Esophagus muscularis mucosa (tissue), 4 donors: ENCODE data around the gene TBC1D21. TPM values are rescaled to one million over a fixed set of nuclear protein-coding genes. Genes with fewer than 3 reads are reported as not detected.

Experiments used
- DNase-seq: peaks from one replicate; pipeline ENCODE4 v3.0.0-alpha.2; 2017; ENCODE audit errors: extremely low spot score
- H3K27ac ChIP-seq, 4 donors: fragments of 200-600 bp; sonication (generic); replicated peaks in 1 of 4; 1 replicate in 3 of 4; 2 replicates in 1 of 4; pipeline ENCODE4 v1.5.1; 2016 to 2019; ENCODE audit warnings: mild to moderate bottlenecking in 1 of 4
- H3K27me3 ChIP-seq, 4 donors: fragments of 200-600 bp; sonication (generic); one replicate each; pipeline versions ENCODE4 v1.5.1 to v1.6.0; 2016 to 2019
- H3K36me3 ChIP-seq, 4 donors: fragments of 200-600 bp; sonication (generic); one replicate each; pipeline ENCODE4 v1.5.1; 2016 to 2019
- H3K4me1 ChIP-seq, 4 donors: fragments of 200-600 bp; sonication (generic); one replicate each; pipeline ENCODE4 v1.5.1; 2016 to 2019
- H3K4me3 ChIP-seq, 4 donors: fragments of 200-600 bp; sonication (generic); 1 replicate in 2 of 4; 2 replicates in 2 of 4; pipeline ENCODE4 v1.5.1; 2016 to 2019; ENCODE audit warnings: mild to moderate bottlenecking in 4 of 4, moderate library complexity in 1 of 4
- H3K9me3 ChIP-seq, 4 donors: fragments of 200-600 bp; sonication (generic); 1 replicate in 3 of 4; 2 replicates in 1 of 4; pipeline ENCODE4 v1.5.1; 2016 to 2019
- EP300 ChIP-seq: sonication (generic); formaldehyde crosslinking; IDR thresholded peaks from one replicate; pipeline ENCODE4 v1.6.1; 2017; ENCODE audit warnings: antibody characterized with exemption
- POLR2A ChIP-seq: fragments of 450-650 bp; IDR thresholded peaks from one replicate; pipeline ENCODE4 v1.6.1; 2017; ENCODE audit warnings: antibody characterized with exemption, moderate library complexity, mild to moderate bottlenecking, low read depth
- POLR2AphosphoS5 ChIP-seq, 2 donors: sonication (generic); formaldehyde crosslinking; IDR thresholded peaks; one replicate each; pipeline ENCODE4 v1.6.1; 2017; ENCODE audit warnings: antibody characterized with exemption in 2 of 2
- WGBS: methylation state at CpG from one replicate; pipeline ENCODE4 v1.1.5; 2018; 5-methylcytosine and 5-hydroxymethylcytosine counted together
- intact Hi-C: fragments of 100-400 bp; cut with DNase I; formaldehyde crosslinking; loops from one replicate; pipeline ENCODE4 v1.15.1; 2023
- total RNA-seq, 4 donors: library from RNA; depleted of rRNA; stranded (reverse); fragments of >200 nt; gene quantifications; one replicate each; pipeline versions ENCODE4 v1.1.0 to v1.2.1, GENCODE V29; 2016
- TF ChIP-seq, protein P1 (sequence below), 3 experiments: fragments of 200-600 bp in 2 of 3; fragments of 450-650 bp in 1 of 3; sonication (generic) in 2 of 3; IDR thresholded peaks; one replicate each; pipeline ENCODE4 v1.5.1; 2017 to 2019; ENCODE audit warnings: antibody characterized with exemption in 3 of 3, mild to moderate bottlenecking in 2 of 3, moderate library complexity in 1 of 3

TBC1D21 gene
- total RNA-seq, 4 donors from 2014 or later, result not detected

DNA sequence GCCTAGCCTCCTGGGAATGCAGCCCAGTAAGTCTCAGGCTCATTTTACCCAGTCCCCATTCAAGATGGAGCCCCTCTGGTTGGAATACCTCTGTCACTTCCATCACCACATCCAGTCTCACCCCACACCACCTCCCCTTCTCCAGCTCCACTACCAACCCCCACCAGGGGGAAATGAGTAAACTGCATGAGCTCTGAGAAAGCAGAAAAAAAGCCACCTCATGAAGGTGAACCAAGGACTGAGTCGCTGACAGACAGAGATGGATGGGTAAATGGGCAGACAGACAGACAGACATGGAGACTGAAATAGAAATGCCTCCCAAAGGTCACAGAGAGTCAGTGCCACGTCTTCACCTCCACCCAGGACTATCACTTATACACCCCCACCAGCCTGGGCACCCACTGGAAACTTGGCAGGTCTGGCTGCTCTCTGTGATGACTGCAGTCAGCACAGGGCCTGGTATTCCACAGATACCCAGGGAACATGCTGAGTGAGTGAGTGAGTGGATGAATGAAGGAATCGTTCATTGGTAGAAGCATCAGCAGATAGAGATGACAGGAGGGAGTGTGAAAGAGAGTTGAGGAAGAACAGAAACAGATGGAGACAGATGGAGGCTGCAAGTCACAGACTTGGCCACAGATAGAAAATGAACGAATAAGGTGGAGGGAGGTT lies 48.0 kb downstream of the TBC1D21 start:
- DNase-seq, result no peak
- 47% methylated on average over 3 of the region's 4 CpGs for WGBS

DNA sequence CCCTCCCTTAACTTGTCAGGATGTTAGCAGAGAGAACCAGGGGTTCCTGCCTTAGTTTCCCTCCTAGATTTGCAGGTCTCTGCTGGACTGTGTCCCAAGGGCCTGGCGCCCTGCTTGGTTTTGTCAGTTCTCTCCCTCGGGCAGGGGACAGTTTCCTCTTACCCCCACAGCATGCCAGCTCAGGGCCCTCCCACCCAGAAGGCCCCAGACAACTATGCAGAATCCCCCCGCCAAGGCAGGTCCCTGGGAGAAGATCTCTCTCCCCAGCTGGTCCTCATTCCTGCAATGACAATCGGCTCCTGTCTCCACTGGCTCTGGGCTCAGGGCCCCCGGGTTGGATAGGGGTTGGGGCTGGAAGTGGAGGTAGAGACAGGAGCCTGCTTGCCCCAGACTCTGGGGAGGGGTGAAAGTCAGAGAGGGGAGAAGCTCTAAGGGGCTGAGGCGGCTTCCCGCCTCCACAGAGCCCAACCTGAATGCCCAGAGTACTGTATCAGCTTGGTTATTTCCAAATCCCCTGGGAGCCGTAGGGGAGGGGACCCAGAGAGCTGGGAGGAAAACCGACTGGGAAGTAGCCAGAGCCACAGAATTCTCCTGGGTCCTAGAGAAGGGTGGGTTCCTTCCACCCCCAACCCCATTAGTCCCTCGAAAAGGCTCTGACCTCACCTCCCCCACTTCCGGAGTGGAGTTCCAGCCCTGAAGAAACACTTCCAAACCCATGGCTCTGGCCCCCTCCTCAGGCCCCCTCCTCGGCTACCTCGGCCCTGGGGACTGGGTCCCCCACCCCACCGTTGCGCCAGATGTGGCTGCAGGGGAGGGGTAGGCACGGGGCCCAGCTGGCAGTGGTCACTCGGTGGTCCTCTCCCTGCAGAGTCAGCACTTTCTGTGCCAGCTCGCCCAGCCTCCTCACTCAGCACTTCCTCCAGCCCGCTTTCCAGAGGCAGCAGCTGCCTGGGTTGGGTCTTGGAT lies 49.1 kb downstream of the TBC1D21 start:
- intact Hi-C loops, result no loop called here
- H3K4me1 ChIP-seq, result peaks cover 63 to 74% (median 72%) of the 10 kb centered on the region in 4 donors
- H3K4me3 ChIP-seq, result peak overlapping the region in 3 of 4 donors; percentile 4 to 20 (median 6)
- peaks cover 0 to 6% (median 0%) of the 10 kb centered on the region in 4 donors for H3K36me3 ChIP-seq
- no peak for DNase-seq
- H3K27ac ChIP-seq, result peak overlapping the region; percentile 92 to 96 (median 94)
- no peaks in the 10 kb centered on the region for H3K9me3 ChIP-seq
- H3K27me3 ChIP-seq, result peaks cover 0 to 9% (median 0%) of the 10 kb centered on the region in 4 donors
- TF ChIP-seq, protein P1, sequence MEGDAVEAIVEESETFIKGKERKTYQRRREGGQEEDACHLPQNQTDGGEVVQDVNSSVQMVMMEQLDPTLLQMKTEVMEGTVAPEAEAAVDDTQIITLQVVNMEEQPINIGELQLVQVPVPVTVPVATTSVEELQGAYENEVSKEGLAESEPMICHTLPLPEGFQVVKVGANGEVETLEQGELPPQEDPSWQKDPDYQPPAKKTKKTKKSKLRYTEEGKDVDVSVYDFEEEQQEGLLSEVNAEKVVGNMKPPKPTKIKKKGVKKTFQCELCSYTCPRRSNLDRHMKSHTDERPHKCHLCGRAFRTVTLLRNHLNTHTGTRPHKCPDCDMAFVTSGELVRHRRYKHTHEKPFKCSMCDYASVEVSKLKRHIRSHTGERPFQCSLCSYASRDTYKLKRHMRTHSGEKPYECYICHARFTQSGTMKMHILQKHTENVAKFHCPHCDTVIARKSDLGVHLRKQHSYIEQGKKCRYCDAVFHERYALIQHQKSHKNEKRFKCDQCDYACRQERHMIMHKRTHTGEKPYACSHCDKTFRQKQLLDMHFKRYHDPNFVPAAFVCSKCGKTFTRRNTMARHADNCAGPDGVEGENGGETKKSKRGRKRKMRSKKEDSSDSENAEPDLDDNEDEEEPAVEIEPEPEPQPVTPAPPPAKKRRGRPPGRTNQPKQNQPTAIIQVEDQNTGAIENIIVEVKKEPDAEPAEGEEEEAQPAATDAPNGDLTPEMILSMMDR (IDR thresholded peaks at IDR 0.05), result no peak
- TF ChIP-seq EP300 (no peak), POLR2AphosphoS5 (IDR thresholded peaks at IDR 0.05) (no peak), POLR2A (no peak)
- WGBS, result 27% methylated on average over 15 of the region's 19 CpGs

More for the DNA sequence above, 48.0 kb downstream of the TBC1D21 start:
- Histone ChIP-seq H3K36me3 (peaks cover 0 to 6% (median 0%) of the 10 kb centered on the region in 4 donors), H3K9me3 (no peaks in the 10 kb centered on the region), H3K27me3 (no peaks in the 10 kb centered on the region), H3K27ac (peak overlapping the region; percentile 92 to 96 (median 94)), H3K4me3 (no peak overlapping the region), H3K4me1 (peaks cover 56 to 63% (median 61%) of the 10 kb centered on the region in 4 donors)
- no peak for TF ChIP-seq POLR2A
- TF ChIP-seq, protein P1 (IDR thresholded peaks at IDR 0.05), result no peak
- no peak for TF ChIP-seq EP300
- TF ChIP-seq POLR2AphosphoS5 (IDR thresholded peaks at IDR 0.05), result no peak
- intact Hi-C loops, result no loop called here

DNA sequence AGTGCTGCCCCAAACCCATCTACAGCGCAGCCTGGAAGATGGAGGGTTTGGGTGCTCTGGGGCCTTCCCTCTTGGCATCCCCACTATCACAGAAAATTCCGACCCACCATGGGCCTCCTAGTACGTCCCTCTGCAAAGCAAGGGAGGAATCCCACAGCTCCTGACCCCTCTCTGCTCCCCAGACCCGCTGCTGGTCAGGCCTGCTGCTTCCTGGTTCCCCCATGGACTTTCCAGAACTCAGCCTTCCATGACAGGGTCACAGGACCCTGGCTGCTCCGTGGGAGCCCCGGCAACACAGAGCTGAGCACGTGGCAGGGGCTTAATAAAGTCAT lies 49.8 kb downstream of the TBC1D21 start:
- 63% methylated on average over 7 of the region's 7 CpGs for WGBS
- Histone ChIP-seq H3K9me3 (no peaks in the 10 kb centered on the region), H3K4me3 (peak overlapping the region in 3 of 4 donors; percentile 4 to 20 (median 6)), H3K4me1 (peaks cover 67 to 80% (median 79%) of the 10 kb centered on the region in 4 donors), H3K27ac (peak overlapping the region; percentile 92 to 96 (median 94)), H3K36me3 (peaks cover 0 to 6% (median 0%) of the 10 kb centered on the region in 4 donors), H3K27me3 (peaks cover 0 to 15% (median 0%) of the 10 kb centered on the region in 4 donors)
- no peak for TF ChIP-seq EP300
- DNase-seq, result no peak
- intact Hi-C loops, result no loop called here

DNA sequence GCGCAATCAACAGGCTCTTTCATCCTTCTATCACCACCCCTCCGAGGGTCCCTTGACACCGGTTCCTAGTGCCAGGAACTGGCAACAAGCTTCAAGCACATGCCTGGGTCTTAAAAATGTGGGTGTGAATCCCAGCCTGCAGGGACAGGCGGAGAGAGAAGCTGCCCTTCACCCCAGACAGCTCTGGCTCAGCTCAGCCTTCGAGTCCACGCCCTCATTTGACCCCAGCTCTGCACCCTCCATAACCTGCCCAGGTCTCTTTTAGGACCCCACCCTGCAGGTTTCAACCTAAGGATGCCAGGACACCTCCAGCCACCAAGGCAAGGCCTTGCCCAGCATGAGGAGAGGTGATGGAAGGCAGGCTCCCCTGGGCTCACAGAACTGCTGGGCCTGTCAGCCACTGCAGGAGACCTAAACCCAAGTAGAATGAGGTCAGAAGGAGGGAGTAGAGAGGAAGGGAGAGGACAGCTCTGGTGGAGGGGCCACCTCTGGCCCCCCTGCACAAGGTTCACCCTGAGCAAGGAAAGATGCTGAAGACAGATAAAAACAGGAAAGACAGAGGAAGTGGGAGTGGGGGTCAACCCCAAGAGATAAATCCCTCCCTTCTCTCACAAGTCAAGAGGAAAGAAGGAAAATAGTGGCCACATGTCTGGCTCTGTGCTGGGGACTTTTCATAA lies 50.3 kb downstream of the TBC1D21 start:
- TF ChIP-seq, protein P1 (IDR thresholded peaks at IDR 0.05), result no peak
- TF ChIP-seq POLR2A, result no peak
- TF ChIP-seq EP300, result no peak
- no peak for TF ChIP-seq POLR2AphosphoS5 (IDR thresholded peaks at IDR 0.05)
- H3K27ac ChIP-seq, result peak overlapping the region; percentile 92 to 96 (median 94)
- intact Hi-C loops, result no loop called here
- peaks cover 69 to 85% (median 84%) of the 10 kb centered on the region in 4 donors for H3K4me1 ChIP-seq
- H3K36me3 ChIP-seq, result peaks cover 0 to 4% (median 0%) of the 10 kb centered on the region in 4 donors
- H3K4me3 ChIP-seq, result no peak overlapping the region
- DNase-seq, result no peak
- H3K27me3 ChIP-seq, result peaks cover 0 to 17% (median 0%) of the 10 kb centered on the region in 4 donors
- 40% methylated on average over 3 of the region's 6 CpGs for WGBS
- no peaks in the 10 kb centered on the region for H3K9me3 ChIP-seq
